Measurements from ENCODE around the gene COL23A1. TPM values are rescaled to one million over a fixed set of nuclear protein-coding genes. Genes with fewer than 3 reads are reported as not detected.

The COL23A1 gene
- total and polyA plus RNA-seq, 4 donors: 0.76 to 4.4 (median 1.3) TPM

- Histone ChIP-seq H3K9ac (ENCODE audit: insufficient read depth in 1 of 2, low read length in 2 of 2) (no peak overlapping the region), H3K4me1 (ENCODE audit: control insufficient read depth in 5 of 5, insufficient read depth in 5 of 5, low read length in 5 of 5) (peaks cover 0 to 15% (median 5%) of the 10 kb centered on the region in 5 donors), H3K27me3 (ENCODE audit: control insufficient read depth in 3 of 3, insufficient read depth in 3 of 3, low read length in 2 of 3) (no peaks in the 10 kb centered on the region), H3K27ac (ENCODE audit: low read depth in 1 of 2, low read length in 1 of 2) (no peak overlapping the region), H3K4me3 (no peak overlapping the region), H3K36me3 (ENCODE audit: control insufficient read depth in 4 of 4, insufficient read depth in 4 of 4, low read length in 4 of 4) (no peaks in the 10 kb centered on the region), H3K9me3 (ENCODE audit: control insufficient read depth in 4 of 4, insufficient read depth in 3 of 4, low read length in 3 of 4) (no peaks in the 10 kb centered on the region)
- no peak for TF ChIP-seq CTCF (IDR thresholded peaks at IDR 0.05; ENCODE audit: control extremely low read depth, extremely low read depth)
- WGBS, 2 donors: 89 to 94% methylated on average over 6 of the region's 6 CpGs
- DNase-seq (no peak), ATAC-seq (ENCODE audit: insufficient read depth, low FRiP score) (no peak)
These were observed 49.7 kb downstream of the COL23A1 start for GRCh38 chr5:178540526-178540925.

GRCh38 chr5:178538741-178539229 lies 51.4 kb downstream of the COL23A1 start:
- H3K36me3 ChIP-seq (ENCODE audit: control insufficient read depth in 4 of 4, insufficient read depth in 4 of 4, low read length in 4 of 4): no peaks in the 10 kb centered on the region
- DNase-seq: peak in 1 of 3 donors; percentile 49
- H3K4me3 ChIP-seq: no peak overlapping the region
- H3K27ac ChIP-seq (ENCODE audit: low read depth in 1 of 2, low read length in 1 of 2): no peak overlapping the region
- no peak for TF ChIP-seq CTCF (IDR thresholded peaks at IDR 0.05; ENCODE audit: control extremely low read depth, extremely low read depth)
- H3K9ac ChIP-seq (ENCODE audit: insufficient read depth in 1 of 2, low read length in 2 of 2): no peak overlapping the region
- WGBS, 2 donors: 30 to 58% methylated on average over 7 of the region's 7 CpGs
- ATAC-seq (ENCODE audit: insufficient read depth, low FRiP score): no peak
- H3K9me3 ChIP-seq (ENCODE audit: control insufficient read depth in 4 of 4, insufficient read depth in 3 of 4, low read length in 3 of 4): no peaks in the 10 kb centered on the region
- no peaks in the 10 kb centered on the region for H3K27me3 ChIP-seq (ENCODE audit: control insufficient read depth in 3 of 3, insufficient read depth in 3 of 3, low read length in 2 of 3)
- H3K4me1 ChIP-seq (ENCODE audit: control insufficient read depth in 5 of 5, insufficient read depth in 5 of 5, low read length in 5 of 5): peaks cover 0 to 20% (median 5%) of the 10 kb centered on the region in 5 donors

GRCh38 chr5:178537467-178538371 lies 52.5 kb downstream of the COL23A1 start:
- 63 to 84% methylated on average over 31 of the region's 31 CpGs for WGBS, 2 donors
- DNase-seq (no peak), ATAC-seq (ENCODE audit: insufficient read depth, low FRiP score) (no peak)
- Histone ChIP-seq H3K36me3 (ENCODE audit: control insufficient read depth in 4 of 4, insufficient read depth in 4 of 4, low read length in 4 of 4) (no peaks in the 10 kb centered on the region), H3K27me3 (ENCODE audit: control insufficient read depth in 3 of 3, insufficient read depth in 3 of 3, low read length in 2 of 3) (no peaks in the 10 kb centered on the region), H3K9me3 (ENCODE audit: control insufficient read depth in 4 of 4, insufficient read depth in 3 of 4, low read length in 3 of 4) (no peaks in the 10 kb centered on the region), H3K4me1 (ENCODE audit: control insufficient read depth in 5 of 5, insufficient read depth in 5 of 5, low read length in 5 of 5) (peaks cover 0 to 20% (median 3%) of the 10 kb centered on the region in 5 donors), H3K9ac (ENCODE audit: insufficient read depth in 1 of 2, low read length in 2 of 2) (peak overlapping the region in 1 of 2 donors; percentile 28), H3K27ac (ENCODE audit: low read depth in 1 of 2, low read length in 1 of 2) (no peak overlapping the region), H3K4me3 (no peak overlapping the region)
- no peak for TF ChIP-seq CTCF (IDR thresholded peaks at IDR 0.05; ENCODE audit: control extremely low read depth, extremely low read depth)
